NOMO-1 treated with DMSO at 0.1 percent for 48 hours (cell line): ENCODE results near the gene TMUB2.

Experiments used
- DNase-seq: peaks from one replicate; lab custom pipeline; 2025; ENCODE audit not compliant: unreplicated experiment; lab: John Stamatoyannopoulos, UW

Gene TMUB2

DNA sequence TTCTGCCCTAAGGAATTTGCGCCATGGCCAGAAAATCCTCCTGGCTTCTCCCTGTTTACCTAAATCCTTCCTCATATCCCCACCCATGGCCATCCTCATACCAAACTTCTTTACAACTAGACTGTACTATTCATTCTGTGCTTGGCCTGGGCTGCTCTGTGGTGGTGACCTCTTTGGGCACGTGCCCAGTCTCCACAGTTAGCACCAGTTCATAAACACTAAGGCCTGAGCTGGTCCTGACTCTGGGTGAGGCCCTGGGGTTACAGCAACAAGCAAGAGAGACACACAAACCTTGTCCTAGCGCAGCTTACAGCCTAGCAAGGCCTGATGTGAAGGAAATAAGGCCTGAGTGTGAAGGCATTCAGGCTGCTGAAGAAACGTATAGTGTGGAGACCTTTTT lies 16.0 kb downstream of the TMUB2 start:
- no peak for DNase-seq

DNA sequence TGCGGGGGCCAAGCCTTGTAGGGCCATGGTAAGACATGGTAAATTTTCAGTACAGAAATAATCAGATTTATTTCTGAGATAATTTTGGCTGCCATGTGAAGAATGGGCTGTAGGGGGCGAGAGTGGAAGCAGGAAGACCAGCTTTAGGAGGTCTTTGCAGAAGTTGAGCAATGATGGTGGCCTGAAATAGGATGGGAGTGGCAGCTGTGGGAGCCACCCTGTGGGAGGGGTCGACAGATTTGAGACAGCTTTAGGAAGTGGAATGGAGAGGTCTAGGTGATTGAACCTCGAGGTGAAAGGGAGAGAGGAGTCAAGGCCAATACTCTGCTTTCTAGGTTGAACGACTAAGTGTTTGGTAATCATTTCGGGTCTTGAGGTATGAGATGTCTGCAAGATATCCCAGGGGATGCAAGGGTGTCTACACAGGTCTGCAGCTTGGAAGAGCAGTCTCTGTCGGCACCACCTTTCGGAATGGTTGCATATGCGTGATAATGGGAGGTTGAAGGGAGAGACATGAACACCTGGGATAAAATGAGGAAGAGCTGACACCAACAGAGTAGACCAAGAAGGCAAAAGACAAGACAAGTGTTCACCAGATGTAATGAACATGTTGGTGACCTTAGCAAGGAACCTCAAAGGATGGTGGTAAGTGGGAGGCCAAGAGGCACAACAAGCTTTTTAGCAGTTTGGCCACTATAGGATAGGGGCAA lies 17.1 kb downstream of the TMUB2 start:
- DNase-seq, result peak; percentile 94

DNA sequence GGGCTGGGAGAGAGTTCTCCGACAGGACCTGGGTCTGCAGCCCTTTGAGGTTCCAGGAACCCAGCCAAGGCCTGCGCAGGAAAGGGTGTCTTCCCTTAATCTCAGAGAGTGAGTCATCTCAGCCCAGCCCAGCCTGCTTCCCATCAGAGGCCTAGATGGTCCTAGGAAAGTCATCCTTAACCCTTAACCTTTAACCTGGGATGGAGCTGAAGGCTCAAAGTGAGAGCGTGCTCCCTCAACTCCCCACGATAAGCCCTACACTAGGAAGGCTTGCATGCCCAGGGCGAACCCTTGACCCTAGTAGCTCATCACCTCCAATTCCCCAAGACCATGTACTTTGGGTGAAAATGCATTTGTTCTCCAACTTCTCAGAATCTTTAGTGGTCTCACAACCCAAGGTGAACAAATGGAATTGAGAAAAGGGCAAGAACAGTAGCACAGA lies 17.7 kb downstream of the TMUB2 start:
- DNase-seq, result no peak

DNA sequence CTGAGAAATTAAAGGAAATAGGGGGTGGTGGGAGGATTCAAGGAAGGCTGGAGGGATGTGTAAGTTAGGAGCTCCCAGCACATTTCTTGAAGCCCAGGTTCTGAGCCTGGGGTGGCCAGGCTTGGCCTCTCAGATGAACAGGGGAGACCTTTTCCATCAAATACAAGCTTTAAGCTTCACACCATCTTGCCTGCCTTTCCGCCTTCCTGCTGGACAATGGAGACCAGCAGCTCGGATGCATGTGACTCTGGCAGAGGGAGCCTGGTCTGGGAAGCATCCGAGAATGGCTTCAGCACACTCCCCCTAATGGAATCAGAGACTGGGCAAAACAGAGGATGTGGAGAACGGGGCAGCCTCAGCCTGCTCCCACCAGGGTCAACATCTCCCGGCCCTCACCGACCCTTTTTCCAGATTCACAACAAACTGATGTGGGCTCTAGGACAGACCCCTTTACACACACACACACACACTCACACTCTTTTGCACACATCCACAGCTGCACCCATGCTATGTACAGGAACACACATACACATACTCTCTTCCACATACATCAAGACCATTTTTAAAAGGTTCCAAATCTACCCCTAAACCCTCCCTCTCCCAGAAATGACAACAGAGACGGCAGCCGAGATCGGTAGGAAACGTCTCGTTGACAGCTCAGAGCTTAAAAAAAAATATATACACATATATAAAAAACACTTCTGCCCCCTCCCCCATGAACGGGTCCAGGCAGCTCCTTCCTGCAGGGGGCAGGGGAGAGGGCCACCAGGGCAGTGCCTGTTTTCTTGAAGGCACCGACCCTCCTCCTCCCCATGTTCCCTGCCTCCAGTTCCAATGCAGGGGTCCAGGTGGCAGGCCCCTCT lies 19.4 kb downstream of the TMUB2 start:
- DNase-seq, result no peak

DNA sequence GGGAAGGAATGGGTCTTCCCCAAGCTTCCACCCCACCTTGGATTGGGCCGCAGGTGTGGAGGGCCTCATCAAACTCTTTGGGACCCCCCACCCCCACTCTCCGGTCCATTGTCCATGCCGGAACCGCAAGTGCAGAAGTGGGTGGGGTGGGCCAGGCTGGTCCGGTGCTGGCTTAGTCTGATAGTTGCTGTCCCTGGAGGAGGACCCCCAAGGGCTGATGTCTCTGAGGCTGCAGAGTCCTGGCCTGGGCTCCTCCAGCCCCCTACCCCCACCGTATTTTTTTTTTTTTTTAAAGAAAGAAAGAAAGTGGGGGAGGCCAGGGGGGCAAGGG lies 20.0 kb downstream of the TMUB2 start:
- DNase-seq, result no peak

GRCh38 chr17:44207319-44207718 lies 20.5 kb downstream of the TMUB2 start:
- DNase-seq, result no peak

DNA sequence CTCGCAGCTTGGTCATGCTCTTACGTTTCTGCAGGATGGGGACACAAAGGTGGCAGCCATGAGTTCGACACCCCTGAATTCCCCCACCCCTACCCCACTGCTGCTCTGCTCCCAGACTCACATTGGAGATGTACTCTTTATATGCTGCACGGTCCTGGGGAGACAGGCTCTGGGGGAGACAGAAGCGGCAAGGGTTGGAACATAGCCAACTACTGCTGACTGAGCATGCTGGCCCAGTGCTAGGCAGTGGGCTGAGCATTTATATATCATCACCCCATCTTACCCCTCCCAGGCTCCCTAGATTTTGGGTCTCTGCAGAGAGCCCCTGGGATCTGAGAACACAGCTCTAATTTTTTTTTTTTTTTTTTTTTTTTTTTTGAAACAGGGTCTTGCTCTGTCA lies 21.0 kb downstream of the TMUB2 start:
- no peak for DNase-seq

- DNase-seq, result no peak
Observed at GRCh38 chr17:44209786-44210341, 23.1 kb downstream of the TMUB2 start.

GRCh38 chr17:44210342-44211192 lies 23.8 kb downstream of the TMUB2 start:
- DNase-seq, result peak; percentile 89

DNA sequence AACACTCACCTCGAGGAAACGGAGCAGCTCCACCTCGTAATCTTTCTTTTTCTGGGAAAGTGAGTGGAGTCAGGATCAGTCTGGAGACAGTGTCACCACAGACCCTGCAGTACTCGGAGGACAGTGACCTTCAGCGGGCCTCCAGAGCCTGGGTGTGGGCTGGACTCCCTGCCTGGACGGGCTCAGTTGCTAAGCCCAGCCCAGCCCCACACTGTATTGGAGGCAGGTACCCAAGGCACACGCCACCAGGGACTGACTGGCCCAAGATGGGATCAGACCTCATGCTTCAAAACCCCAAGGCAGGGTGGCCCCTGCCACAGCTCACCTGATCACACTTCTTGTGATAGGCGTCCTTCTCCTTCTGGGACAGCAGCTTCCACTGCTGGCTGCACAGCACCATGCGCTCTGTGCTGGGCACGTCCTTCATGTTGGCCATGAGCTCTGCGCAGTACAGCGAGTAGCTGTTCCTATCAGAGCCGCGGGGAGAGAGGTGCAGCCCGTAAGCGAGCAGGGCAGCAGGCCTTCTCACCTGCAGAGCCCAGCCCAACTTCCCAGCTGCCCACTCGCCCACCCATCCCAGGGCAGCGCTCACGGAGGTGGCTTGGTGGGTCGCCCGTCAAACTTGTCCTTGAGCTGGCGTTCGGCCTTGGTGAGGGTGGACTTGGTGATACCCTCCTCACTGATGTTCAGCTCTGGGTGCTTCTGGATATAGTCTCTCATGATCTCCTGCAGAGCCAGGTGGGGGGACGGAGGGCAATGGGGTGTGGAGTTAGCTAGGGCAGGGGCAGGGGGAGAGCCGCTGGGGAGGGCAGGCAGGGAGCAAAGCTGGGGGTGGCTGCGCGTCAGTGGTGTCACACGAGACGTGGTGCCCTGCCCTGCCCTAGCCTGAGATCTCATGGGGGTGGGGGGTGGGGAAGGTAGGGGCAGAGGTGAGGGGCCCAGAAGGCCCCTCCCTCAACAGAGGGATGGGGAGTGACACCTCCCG lies 24.8 kb downstream of the TMUB2 start:
- no peak for DNase-seq

GRCh38 chr17:44212507-44213402 lies 26.0 kb downstream of the TMUB2 start:
- no peak for DNase-seq

DNA sequence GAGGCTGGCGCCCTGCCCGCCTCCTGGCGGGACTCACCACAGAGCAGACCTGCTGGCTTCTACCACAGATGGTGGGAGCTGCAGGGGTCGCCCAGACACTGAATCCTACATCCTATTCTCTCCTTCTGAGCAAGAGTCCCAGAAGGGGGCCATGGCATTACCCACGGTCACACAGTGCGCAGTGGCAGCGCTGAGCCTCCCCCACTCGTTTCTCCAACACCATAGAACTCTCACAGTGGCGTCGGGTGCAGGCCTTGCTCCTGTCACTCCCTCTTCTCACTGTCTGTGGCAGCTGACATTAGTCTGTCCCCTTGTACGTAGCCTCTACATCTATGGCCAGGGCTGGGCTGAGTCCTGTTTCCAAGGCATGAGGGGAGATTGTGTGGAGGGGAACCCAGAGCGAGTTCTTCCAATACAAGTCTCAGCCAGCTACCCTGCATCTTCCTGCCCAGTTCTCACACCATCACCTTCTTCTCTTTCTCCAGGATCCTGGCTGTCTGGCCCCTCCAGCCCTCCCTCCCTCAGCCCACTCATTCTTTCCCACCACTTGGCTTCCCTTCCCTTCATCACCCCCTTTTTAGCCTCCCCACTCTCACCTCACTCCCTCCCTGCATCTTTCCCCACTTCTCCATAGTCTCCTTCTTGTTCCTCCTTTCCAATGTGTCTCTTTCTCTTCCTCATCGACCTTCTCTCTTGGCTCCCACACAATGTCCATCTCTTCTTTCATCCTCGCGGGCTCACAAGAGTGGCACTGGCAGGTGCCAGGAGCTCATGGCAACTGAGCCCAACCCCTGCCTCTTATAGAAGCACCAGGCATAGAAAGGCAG lies 26.8 kb downstream of the TMUB2 start:
- no peak for DNase-seq

- no peak for DNase-seq
Observed at GRCh38 chr17:44214230-44214494, 27.4 kb downstream of the TMUB2 start.

DNA sequence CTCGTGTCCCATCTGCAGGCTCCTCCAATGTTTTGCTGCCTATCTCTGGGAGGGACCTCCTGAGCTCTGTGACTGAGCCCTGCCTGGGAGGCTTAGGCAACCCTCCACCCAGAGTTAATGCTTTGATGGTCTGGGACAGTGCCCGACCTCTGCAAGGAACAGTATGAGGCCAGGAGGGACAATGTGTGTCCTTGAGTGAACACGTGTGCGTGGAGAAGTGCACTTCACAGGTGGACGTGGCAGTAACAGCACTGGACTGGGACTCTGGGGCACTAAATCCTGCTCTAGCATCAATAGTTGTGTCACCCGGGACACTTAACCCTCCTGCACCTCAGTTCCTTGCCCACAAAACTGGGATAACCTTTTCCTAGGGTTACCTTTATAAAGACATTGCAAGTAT lies 28.1 kb downstream of the TMUB2 start:
- DNase-seq, result no peak

DNA sequence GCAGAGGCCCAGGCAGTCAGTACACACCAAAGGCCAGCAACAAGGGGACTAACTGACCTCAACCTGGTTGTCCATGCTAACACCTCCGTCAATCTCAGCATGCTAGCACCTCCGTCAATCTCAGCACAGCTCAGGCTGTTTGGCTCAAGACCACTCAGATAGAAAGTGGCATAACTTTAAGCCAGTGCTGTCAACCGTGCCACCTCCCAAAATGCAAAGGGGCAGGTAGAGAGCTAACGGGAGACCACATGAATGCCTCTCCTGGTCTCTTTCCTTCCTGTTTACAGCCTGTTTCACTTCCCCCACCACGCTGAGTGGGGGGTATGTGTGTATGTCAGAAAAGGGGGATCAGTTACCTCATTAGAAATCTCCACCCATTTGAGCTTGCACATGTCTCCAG lies 29.4 kb downstream of the TMUB2 start:
- peak; percentile 22 for DNase-seq

DNA sequence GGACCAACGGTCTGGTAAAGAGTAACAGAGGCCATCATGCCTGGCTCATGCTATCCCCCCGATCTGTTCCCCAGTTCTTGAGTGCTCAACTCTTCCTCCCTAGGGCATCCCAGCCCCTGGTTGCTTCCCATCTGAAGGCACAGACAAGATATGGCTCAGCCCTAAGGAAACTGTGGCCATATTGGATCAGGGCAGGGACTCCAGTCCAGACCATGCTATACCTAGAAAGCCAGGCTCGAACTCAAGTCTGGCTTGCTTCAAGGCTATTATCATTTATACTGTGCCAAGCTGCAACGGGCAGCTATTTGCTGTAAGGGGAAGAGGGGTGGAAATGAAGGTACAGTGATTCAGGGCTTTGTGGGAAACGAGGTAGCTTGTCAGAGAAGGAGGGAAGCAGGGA lies 29.9 kb downstream of the TMUB2 start:
- no peak for DNase-seq

DNA sequence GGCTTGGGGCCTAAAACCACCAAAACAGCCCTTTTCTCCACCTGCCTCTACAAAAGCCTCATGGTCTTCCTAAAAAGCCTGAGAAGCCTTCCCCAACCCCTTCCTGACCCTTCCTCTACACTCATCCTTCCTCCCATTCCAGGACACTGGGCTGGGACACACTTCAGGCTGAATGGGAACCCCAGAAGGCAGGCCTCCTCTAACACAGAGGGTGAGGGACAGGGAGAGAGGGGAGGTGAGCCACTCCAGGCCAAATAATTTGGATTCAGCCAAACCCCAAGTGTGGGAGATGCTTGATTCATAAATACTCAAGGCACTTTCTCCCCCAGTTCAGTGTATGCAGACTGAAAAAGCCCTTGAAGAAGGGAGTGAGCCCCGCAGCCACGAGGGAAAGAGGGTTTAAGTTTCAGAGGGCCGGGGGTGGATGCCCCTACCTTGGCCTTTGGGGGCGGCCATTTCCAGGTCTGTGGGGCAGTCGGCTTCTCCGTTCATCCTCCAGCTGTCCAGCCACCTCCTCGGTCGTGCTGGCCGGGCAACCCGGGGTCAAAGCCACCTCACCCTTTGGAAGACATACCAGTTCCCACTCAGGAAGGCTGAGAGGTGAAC lies 31.1 kb downstream of the TMUB2 start:
- DNase-seq, result no peak
